IMR-90 (cell line): Measurements from ENCODE around the gene WASHC4. TPM values are rescaled to one million over a fixed set of nuclear protein-coding genes. Genes with fewer than 3 reads are reported as not detected.

Source experiments
- ATAC-seq: fragments of 200-7000 bp; cut with Tn5 transposase; 2 replicates; pipeline ENCODE4 v1.9.1; 2020; ENCODE audit warnings: low read depth, mild to moderate bottlenecking, moderate library complexity
- BruUV-seq: library from RNA; stranded (reverse); fragments of 400-500 nt; replicated peaks from 2 replicates; lab custom pipeline; 2021; lab: Mats Ljungman, UMichigan
- CTCF ChIA-PET: fragments of 300-600 bp; formaldehyde crosslinking; extraction: SDS; loops from one replicate; lab custom pipeline; 2021; ENCODE audit warnings: antibody characterized with exemption; lab: Yijun Ruan, JAX
- POLR2A ChIA-PET: fragments of 300-600 bp; sonication (Branson Sonifier 250); formaldehyde crosslinking; loops from one replicate; lab custom pipeline; 2022; ENCODE audit warnings: antibody characterized with exemption; ENCODE audit not compliant: unreplicated experiment; lab: Charles Lee
- DNase-seq: peaks from one replicate; pipeline ENCODE4 v3.0.0; 2013
- H2AFZ ChIP-seq: replicated peaks from 2 replicates; pipeline ENCODE3; 2013; ENCODE audit warnings: low read length, mild to moderate bottlenecking; ENCODE audit not compliant: poor library complexity
- H2AK5ac ChIP-seq: 2 replicates; pipeline ENCODE4 v1.6.1; 2013; ENCODE audit warnings: low read depth, low read length, inconsistent platforms
- H2AK9ac ChIP-seq: replicated peaks from 2 replicates; pipeline ENCODE3; 2013; ENCODE audit warnings: mild to moderate bottlenecking, low read depth, low read length, moderate library complexity; ENCODE audit not compliant: poor library complexity
- H2BK120ac ChIP-seq: 2 replicates; pipeline ENCODE4 v1.6.1; 2013; ENCODE audit warnings: low read depth, low read length, inconsistent platforms
- H2BK15ac ChIP-seq: 3 replicates; pipeline ENCODE4 v1.6.1; 2013; ENCODE audit warnings: low read depth, low read length, inconsistent platforms
- H2BK20ac ChIP-seq: 2 replicates; pipeline ENCODE4 v1.6.1; 2013; ENCODE audit warnings: low read depth, mild to moderate bottlenecking, inconsistent platforms, low read length, moderate library complexity
- H2BK5ac ChIP-seq: 2 replicates; pipeline ENCODE4 v1.6.1; 2013; ENCODE audit warnings: mild to moderate bottlenecking, low read depth, low read length, inconsistent platforms; ENCODE audit not compliant: poor library complexity, severe bottlenecking
- H3K14ac ChIP-seq: replicated peaks from 2 replicates; pipeline ENCODE4 v1.6.1; 2013; ENCODE audit warnings: low read depth, low read length, inconsistent platforms
- H3K18ac ChIP-seq: 2 replicates; pipeline ENCODE4 v1.6.1; 2013; ENCODE audit warnings: low read depth, low read length, control low read depth
- H3K23ac ChIP-seq: 2 replicates; pipeline ENCODE4 v1.6.1; 2013; ENCODE audit warnings: low read depth, low read length, inconsistent platforms
- H3K27ac ChIP-seq: 2 replicates; pipeline ENCODE4 v1.5.1; 2013; ENCODE audit warnings: mild to moderate bottlenecking, control low read depth, low read length; ENCODE audit not compliant: insufficient read depth
- H3K27me3 ChIP-seq: 2 replicates; pipeline ENCODE4 v1.6.1; 2013; ENCODE audit warnings: low read length; ENCODE audit not compliant: control insufficient read depth, insufficient read depth
- H3K36me3 ChIP-seq: 2 replicates; pipeline ENCODE4 v1.6.1; 2013; ENCODE audit warnings: low read length, mixed read lengths; ENCODE audit not compliant: control insufficient read depth, insufficient read depth
- H3K4ac ChIP-seq: 2 replicates; pipeline ENCODE4 v1.6.1; 2013; ENCODE audit warnings: low read depth, low read length, inconsistent platforms
- H3K4me1 ChIP-seq: 2 replicates; pipeline ENCODE4 v1.6.1; 2013; ENCODE audit warnings: low read length, mixed read lengths; ENCODE audit not compliant: control insufficient read depth, insufficient read depth
- H3K4me2 ChIP-seq: 2 replicates; pipeline ENCODE4 v1.6.1; 2013; ENCODE audit warnings: low read depth, mild to moderate bottlenecking, control low read depth, low read length, moderate library complexity
- H3K4me3 ChIP-seq: 2 replicates; pipeline ENCODE4 v1.5.1; 2013; ENCODE audit warnings: low read depth, mild to moderate bottlenecking, control low read depth, low read length, moderate library complexity; ENCODE audit not compliant: insufficient read depth
- H3K56ac ChIP-seq: 2 replicates; pipeline ENCODE4 v1.6.1; 2013; ENCODE audit warnings: low read length, inconsistent platforms; ENCODE audit not compliant: insufficient read depth; ENCODE audit errors: extremely low read depth
- H3K79me1 ChIP-seq, 2 experiments: 2 replicates each; pipeline ENCODE4 v1.6.1; 2013; ENCODE audit warnings: low read length in 2 of 2, inconsistent platforms in 1 of 2, low read depth in 1 of 2
- H3K9ac ChIP-seq: 2 replicates; pipeline ENCODE4 v1.6.1; 2013; ENCODE audit warnings: low read depth, low read length, control low read depth
- H3K9me1 ChIP-seq: 2 replicates; pipeline ENCODE4 v1.6.1; 2013; ENCODE audit warnings: low read length, inconsistent platforms; ENCODE audit not compliant: insufficient read depth
- H3K9me3 ChIP-seq: 2 replicates; pipeline ENCODE4 v1.6.1; 2013; ENCODE audit warnings: low read length; ENCODE audit not compliant: control insufficient read depth, insufficient read depth
- H4K20me1 ChIP-seq: 2 replicates; pipeline ENCODE4 v1.6.1; 2013; ENCODE audit warnings: low read length, inconsistent platforms; ENCODE audit not compliant: insufficient read depth
- H4K5ac ChIP-seq: 2 replicates; pipeline ENCODE4 v1.6.1; 2013; ENCODE audit warnings: mild to moderate bottlenecking, low read depth, low read length, control low read depth
- H4K8ac ChIP-seq, 2 experiments: 2 replicates each; pipeline ENCODE4 v1.6.1; 2013; ENCODE audit warnings: low read depth in 2 of 2, low read length in 2 of 2, control low read depth in 1 of 2, inconsistent platforms in 1 of 2
- H4K91ac ChIP-seq: 2 replicates; pipeline ENCODE4 v1.6.1; 2013; ENCODE audit warnings: low read depth, low read length, inconsistent platforms; ENCODE audit not compliant: insufficient read depth
- BHLHE40 ChIP-seq: fragments of 150-350 bp; IDR thresholded peaks from 2 replicates; pipeline ENCODE4 v1.6.1; 2016; ENCODE audit warnings: mild to moderate bottlenecking, low read depth, low read length
- ELK1 ChIP-seq: fragments of 150-350 bp; IDR thresholded peaks from 2 replicates; pipeline ENCODE4 v1.6.1; 2016; ENCODE audit warnings: low read depth, mild to moderate bottlenecking, low read length, moderate library complexity, borderline replicate concordance
- FOS ChIP-seq: fragments of 150-350 bp; IDR thresholded peaks from 2 replicates; pipeline ENCODE4 v1.6.1; 2016; ENCODE audit warnings: low read depth, low read length
- NFE2L2 ChIP-seq: fragments of 150-350 bp; IDR thresholded peaks from 2 replicates; pipeline ENCODE4 v1.6.1; 2016; ENCODE audit warnings: low read depth, mild to moderate bottlenecking, low read length
- POLR2A ChIP-seq: IDR thresholded peaks from 2 replicates; pipeline ENCODE4 v1.6.1; 2012; ENCODE audit warnings: mild to moderate bottlenecking, low read depth, low read length
- RCOR1 ChIP-seq: IDR thresholded peaks from 2 replicates; pipeline ENCODE4 v1.6.1; 2012; ENCODE audit warnings: mild to moderate bottlenecking, low read length, improper control_type of control experiment; ENCODE audit not compliant: insufficient replicate concordance
- WGBS, 2 experiments: methylation state at CpG; one replicate each; pipeline versions ENCODE4 v1.1.5 to v1.1.7; 2013; ENCODE audit warnings: missing lambda C conversion rate in 2 of 2; ENCODE audit not compliant: insufficient read length in 1 of 2; ENCODE audit errors: extremely low coverage in 2 of 2; 5-methylcytosine and 5-hydroxymethylcytosine counted together
- dilution Hi-C: fragments of 300-500 bp; cut with HindIII; formaldehyde crosslinking; loops from one replicate; pipeline ENCODE4 v1.14.3; 2018; ENCODE audit warnings: low sequenced_read_pairs; ENCODE audit not compliant: unreplicated experiment
- in situ Hi-C: fragments of 300-500 bp; cut with MboI; formaldehyde crosslinking; loops from 3 replicates; pipeline ENCODE4 v1.14.3; 2019; ENCODE audit warnings: low sequenced_read_pairs, inconsistent platforms, mixed read lengths
- intact Hi-C: fragments of 100-400 bp; cut with micrococcal nuclease; formaldehyde crosslinking; loops from 2 replicates; pipeline ENCODE4 v1.10.0; 2022
- polyA plus RNA-seq, 3 experiments: library from polyadenylated mRNA; depleted of rRNA; stranded (reverse); fragments of >200 nt; gene quantifications; 2 replicates each; pipeline ENCODE4 v1.2.3, GENCODE V29; 2012; ENCODE audit warnings: low replicate concordance in 1 of 3
- total RNA-seq: library from RNA; depleted of rRNA; stranded (reverse); fragments of >200 nt; gene quantifications from 2 replicates; pipeline ENCODE4 v1.2.3, GENCODE V29; 2012

Gene WASHC4
- total and polyA plus RNA-seq, 2 of the 4 experiments (the other 2 are of a cell fraction), result 16.4 to 47.0 TPM

DNA sequence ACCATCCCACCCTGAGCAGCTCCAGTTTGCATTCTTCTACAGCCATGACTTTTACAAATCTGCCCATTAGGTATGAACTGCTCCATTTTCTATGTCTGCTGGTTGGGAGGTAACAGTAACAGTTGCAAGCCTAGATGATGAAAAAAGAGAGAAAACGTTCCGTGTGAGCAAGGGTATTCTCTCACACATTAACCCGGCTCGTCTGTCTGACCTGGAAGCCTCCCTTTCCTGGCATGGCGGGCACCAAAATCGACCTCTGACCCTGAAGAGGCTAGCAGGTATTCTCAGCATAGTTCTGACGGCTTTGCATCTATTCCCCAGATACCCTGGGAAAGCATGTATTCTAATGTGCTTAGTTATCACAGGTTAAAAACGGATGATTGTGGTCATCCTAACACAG, 96.6 kb downstream of the WASHC4 start:
- no peaks in the 10 kb centered on the region for H3K9me3 ChIP-seq
- H4K5ac ChIP-seq, result no peak overlapping the region
- dilution Hi-C loops, result no loop called here
- no peak overlapping the region for H3K9ac ChIP-seq
- no peak overlapping the region for H3K14ac ChIP-seq
- no peak overlapping the region for H4K8ac ChIP-seq
- no peak overlapping the region for H3K18ac ChIP-seq
- BruUV-seq, result no TSS peak
- no peak overlapping the region for H3K56ac ChIP-seq
- H3K23ac ChIP-seq, result no peak overlapping the region
- TF ChIP-seq RCOR1 (no peak), BHLHE40 (no peak), FOS (no peak), NFE2L2 (no peak), ELK1 (no peak), POLR2A (no peak)
- peaks cover 17 to 78% of the 10 kb centered on the region in 2 experiments for H3K79me1 ChIP-seq
- no peak overlapping the region for H2BK120ac ChIP-seq
- H3K36me3 ChIP-seq, result peaks cover 62% of the 10 kb centered on the region
- ChIA-PET CTCF (interaction anchor here (0.6 kb wide), 1 partner anchor 22 kb away, joined by 3 read pairs; no protein-coding TSS in a partner anchor), POLR2A (no interaction called here)
- H3K4ac ChIP-seq, result no peak overlapping the region
- no peak overlapping the region for H2BK5ac ChIP-seq
- H3K4me1 ChIP-seq, result peaks cover 13% of the 10 kb centered on the region
- no peak overlapping the region for H3K4me3 ChIP-seq
- DNase-seq, result no peak
- ATAC-seq, result no peak
- no peaks in the 10 kb centered on the region for H3K27me3 ChIP-seq
- H4K20me1 ChIP-seq, result peaks cover 3% of the 10 kb centered on the region; the same call in 1 of the 2 replicates
- no CpG with 5 or more reads among the region's 8 CpGs for WGBS, 2 experiments
- no peak overlapping the region for H2AK5ac ChIP-seq
- no peak overlapping the region for H3K4me2 ChIP-seq
- no peak overlapping the region for H3K27ac ChIP-seq
- no peak overlapping the region for H2BK20ac ChIP-seq
- peaks cover 23% of the 10 kb centered on the region for H3K9me1 ChIP-seq
- intact Hi-C loops, result no loop called here
- in situ Hi-C loops, result loop anchor here (25.0 kb wide), 1 partner anchor 183 kb away; no protein-coding TSS in a partner anchor
- no peak overlapping the region for H2AFZ ChIP-seq
- no peak overlapping the region for H2AK9ac ChIP-seq
- no peak overlapping the region for H2BK15ac ChIP-seq
- H4K91ac ChIP-seq, result no peak overlapping the region
